LHCN-M2 (cell line): ENCODE measurements around the gene NLRC5. TPM values are rescaled to one million over a fixed set of nuclear protein-coding genes. Genes with fewer than 3 reads are reported as not detected.

ENCODE experiments used
- DNase-seq: peaks from one replicate; pipeline ENCODE4 v3.0.0-alpha.2; 2012; ENCODE audit warnings: low read depth
- total RNA-seq: library from RNA; depleted of rRNA; stranded (reverse); fragments of >200 nt; gene quantifications from 2 replicates; pipeline ENCODE4 v1.2.3, GENCODE V29; 2014

NLRC5 gene
- total RNA-seq, 1 experiment from 2014 or later, result 22.3 TPM

DNA sequence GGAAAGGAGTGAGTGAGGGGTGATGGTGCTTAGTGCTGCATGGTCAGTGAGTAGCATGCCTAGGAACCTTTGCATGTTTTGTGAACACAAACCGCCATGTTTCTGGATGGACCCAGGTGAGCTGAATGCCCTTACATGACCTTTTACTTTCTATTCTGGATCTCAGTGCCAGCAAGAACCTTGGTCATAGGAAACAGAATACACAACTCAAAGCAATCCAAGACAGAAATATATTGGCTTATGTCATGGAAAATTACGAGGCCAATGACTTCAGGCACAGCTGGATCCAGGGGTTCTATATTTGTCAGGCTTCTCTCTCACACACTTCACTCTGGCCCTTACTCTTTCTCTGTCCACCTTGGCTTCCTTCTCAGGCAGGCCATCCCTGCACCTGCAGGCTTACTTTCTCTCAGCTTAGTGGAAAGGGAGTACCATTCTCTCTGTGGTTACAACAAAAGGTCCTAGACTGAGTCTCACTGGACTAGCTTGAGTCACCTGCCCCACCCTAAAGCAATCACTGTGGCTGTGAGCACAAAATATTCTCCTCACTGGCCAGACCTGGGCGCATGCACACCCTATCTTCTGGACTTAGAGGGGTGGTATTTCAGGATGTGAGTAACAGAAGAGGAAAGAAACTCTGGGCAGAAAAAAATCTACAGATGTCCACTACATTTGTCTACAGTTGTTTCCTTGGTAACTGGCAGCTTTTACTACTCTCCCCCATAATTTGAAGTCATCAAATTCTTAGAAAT, 82.7 kb downstream of the NLRC5 start:
- peak; percentile 70 for DNase-seq

GRCh38 chr16:57072616-57073275, 83.4 kb downstream of the NLRC5 start:
- no peak for DNase-seq

DNA sequence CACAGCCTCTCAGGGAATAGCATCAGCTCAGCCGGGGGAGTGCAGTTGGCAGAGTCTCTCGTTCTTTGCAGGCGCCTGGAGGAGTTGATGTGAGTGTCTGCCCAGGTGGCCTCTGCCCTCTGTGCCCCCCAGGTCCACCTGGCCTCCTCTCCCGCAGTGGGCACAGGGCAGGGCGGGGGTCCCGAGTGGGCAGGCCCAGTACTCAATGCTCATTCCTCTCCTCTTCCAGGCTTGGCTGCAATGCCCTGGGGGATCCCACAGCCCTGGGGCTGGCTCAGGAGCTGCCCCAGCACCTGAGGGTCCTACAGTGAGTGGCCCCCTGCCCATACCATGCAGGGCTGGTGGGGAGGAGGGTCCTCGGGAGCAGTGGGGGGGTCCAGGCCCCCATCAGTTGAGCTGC, 88.4 kb downstream of the NLRC5 start:
- no peak for DNase-seq

DNA sequence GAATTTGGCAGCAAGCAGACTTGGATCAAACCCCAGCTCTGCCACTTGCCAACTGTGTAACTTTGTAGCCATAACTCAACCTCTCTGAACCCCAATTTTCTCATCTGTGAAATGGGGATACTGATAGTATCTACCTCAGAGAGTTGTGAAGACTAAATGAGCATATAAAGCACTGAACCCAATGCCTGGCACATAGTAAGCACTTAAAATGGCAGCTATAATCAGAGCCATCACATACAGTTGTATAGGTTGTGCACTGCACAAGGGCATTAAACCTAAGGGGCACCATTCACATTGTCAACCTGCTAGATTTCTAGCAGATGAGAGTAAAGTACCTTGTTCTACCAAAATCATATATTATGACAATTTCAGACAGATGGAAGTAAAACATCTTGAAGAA, 92.4 kb downstream of the NLRC5 start:
- no peak for DNase-seq

DNA sequence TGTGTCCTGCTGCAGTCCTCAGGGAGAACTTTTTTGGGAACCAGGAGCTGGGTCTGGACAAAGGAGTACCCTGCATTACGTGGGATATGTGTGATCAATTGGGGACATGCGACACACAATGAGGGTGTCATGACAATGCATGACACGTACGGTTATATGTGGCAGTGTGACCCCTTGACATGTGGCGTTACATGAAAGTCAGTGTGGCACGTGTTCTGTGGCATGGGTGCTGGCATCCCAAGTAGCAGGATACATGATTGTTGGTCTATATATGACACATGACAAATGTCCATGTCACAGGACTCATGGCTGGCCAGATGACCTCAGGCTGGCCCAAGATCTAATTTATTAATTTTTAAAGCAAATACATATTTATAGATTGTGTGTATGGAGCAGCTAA, 93.3 kb downstream of the NLRC5 start:
- DNase-seq, result no peak

DNA sequence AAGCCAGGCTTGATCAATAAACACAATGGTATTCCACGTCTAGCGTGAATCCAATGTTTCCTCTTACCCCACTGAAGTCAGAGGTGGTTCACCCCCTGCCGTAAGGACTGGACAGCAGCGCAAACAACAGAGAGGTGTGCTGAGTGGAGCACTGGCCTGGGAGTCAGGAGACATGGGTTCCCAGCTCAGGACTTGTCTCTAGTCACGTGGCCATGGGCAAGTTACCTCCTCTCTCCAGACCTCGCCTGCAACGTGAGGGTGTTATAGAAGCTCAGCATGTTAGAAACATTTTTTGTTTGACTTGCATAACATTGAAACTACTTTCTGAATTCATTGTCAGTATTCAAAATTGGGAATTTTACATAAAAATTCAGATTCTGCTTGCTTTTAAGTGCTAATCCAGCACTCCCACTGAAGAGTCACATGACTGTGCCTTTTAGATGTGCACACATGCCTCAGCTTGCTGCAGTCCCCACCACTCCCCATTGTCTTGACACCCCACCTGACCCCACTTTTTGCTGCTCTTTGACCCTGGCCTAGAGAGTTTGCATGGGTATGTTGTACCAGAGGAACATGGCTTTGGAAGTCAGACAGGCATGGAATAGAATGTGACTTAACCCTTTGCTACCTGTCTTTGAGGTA, 94.2 kb downstream of the NLRC5 start:
- DNase-seq, result no peak

GRCh38 chr16:57084257-57084770, 95.0 kb downstream of the NLRC5 start:
- DNase-seq, result peak; percentile 66

- DNase-seq, result no peak
Measured at GRCh38 chr16:57084996-57085395, 95.6 kb downstream of the NLRC5 start.

DNA sequence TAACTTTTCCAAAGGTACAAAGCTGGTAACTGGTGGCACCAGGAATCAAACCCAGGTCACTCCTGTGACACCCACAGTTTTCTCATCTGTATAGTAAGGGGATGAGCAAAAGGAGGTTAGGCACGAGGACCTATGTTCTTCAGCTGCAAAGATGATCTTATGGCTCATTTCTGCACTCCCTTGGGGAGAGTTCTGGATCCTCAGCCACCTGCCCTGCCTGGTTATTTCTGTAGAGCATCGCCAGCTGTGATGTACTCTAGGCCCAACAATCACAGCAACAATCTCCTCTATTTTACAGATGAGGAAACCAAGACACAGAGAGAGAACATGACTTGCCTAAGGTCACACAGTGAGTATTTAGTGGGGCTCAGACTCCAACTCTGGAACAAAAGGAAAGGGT, 97.6 kb downstream of the NLRC5 start:
- no peak for DNase-seq

- no peak for DNase-seq
Measured at GRCh38 chr16:57089406-57089805, 100.0 kb downstream of the NLRC5 start.

DNA sequence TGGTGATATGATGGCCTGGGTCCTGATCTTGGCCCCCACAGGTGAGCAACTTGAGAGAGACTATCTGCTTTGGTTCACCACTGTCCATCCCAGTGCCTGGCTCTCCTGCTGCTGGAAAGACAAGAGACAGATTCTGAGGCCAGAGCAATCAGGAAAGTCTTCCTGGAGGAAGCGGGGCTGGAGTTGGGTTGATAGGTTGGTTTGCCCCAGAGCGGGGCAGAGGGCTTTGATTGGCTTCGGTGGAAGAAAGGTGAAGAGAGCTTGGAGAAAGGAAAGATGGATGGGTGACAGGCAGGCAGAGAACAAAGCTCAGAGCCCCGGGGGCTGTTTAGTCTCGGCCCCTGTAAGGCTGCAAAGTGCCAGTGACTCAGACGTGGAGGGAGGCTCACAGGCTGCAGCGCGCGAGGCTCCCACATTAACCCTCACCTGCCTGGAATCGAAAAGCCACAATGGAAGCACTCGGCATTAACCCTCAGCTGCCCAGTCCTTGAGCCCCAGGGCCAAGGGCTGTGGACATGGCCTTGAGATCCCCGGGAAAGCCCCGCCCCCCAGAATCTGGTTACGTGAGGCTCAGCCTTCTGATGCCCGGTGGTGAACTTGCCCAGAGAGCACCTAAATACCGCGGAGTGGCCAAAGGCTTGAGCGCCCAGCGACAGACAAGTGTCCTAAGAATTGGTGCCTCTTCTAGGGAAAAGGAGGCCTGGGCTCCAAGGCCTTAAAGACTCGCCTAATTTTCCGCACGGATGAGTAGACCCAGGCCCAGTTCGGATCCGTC, 102.0 kb downstream of the NLRC5 start:
- peak; percentile 26 for DNase-seq

DNA sequence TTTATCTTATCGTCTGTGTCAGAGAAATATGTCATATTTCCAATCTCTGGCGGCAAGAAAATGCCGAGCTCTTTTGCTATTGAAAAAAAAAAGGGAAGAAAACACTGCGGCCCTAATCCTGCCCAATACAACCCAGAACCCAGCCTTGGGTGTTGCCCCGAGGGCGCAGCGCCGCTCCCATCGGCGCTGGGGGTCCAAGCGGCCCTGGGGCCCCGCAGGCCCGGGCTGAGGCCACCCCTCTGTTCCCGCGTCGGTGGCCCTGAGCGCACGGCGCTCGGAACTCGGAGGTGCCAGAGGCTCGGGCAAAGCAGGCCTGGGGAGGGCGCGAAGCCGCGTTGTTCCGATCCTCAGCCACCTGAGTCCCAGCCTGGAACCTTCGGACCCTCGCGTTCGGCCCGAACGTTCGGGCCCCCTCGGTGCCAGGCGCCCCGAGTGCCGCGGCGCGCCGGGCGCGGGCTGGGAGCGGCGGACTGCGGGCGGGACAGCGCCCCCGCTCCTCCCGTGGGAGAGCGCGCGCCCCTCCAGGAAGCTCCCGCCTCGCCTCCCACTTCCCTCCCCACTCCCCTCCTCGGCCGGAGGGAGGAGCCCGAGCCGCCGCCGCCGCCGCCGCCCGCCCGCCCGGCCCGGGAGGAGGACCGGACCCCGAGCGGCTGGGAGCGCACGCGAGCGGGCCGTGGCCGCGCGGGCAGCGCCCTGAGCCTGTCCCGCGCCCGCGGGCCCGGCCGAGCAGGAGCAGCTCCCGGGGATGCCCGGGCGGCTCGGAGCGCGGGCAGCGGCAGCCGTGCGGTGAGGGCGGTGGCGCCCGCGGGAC, 102.8 kb downstream of the NLRC5 start, which contains the start of gene CPNE2:
Gene CPNE2, plus strand, starts transcription at position 609 of the 811 bp plus-strand sequence. CDS start 18,160 bp downstream, outside the sequence.
- peak; percentile 37 for DNase-seq

DNA sequence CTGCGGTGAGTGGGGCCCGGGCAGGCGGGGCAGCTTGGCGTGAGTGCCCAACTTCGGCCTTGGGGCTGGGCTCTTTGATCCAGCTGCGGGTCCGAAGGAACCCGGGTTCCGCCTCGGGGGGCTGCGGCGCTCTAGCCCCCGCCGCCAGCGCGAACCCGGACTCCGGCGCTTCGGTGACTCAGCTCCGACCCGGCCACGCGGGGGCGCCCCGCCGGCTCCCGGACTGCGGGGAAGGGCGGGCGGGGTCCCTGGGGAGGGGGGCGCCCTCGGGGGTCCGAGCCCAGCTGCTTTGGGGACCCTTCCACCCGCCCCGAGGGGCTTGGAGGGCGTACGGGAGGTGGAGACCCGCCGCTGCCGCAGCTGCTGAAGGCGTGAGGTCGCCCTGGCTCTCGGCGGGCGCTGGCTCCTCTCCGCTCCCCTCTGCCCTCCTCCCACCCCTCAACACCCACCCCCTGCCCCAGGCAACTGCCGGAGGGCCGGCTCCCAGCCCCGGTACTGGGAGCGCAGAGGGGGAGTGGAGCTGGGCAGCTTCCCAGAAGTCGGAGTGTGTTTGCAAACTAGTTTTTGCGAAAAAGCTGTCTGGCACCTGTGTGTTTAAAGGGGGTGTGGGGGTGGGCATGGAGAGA, 103.5 kb downstream of the NLRC5 start:
- DNase-seq, result no peak

- no peak for DNase-seq
Measured at GRCh38 chr16:57093666-57094564, 104.6 kb downstream of the NLRC5 start.

DNA sequence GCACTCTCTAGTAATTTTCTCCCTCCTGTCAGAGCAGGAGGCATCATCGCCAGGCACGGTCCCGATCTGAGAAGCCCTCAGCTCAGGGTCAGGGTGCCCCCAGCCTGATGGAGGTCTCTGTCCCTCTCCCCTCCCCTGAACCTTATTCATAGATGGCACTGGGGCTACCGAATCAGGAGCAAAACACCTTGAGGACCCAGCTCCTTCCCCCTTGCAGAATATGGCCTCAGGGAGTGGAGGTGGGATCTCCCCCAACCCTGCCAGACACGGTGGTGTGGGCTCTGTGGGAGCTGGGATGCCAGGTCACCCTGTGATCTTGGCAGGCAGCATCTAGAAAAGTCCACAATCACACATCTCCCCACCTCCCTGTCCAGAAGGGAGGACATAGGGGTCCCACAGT, 105.6 kb downstream of the NLRC5 start:
- no peak for DNase-seq

- no peak for DNase-seq
Measured at GRCh38 chr16:57096192-57096591, 106.8 kb downstream of the NLRC5 start.

DNA sequence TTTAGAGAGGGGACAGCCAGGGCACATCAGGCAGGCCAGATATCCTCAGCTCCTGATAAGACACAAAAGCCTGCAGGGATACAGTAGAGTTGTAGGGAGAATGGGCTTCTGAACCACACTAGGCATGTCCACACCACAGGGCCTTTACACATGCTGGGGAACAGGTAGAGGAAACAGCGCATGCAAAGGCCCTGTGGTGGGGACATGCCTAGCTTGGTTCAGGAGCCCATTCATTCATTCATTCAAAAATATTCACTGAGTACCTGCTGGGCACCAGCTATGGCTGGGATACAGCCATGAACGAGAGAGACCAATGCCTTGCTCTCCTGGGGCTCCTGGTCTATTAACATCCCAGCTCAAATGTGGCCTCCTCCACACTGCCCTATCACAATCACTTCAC, 107.4 kb downstream of the NLRC5 start:
- no peak for DNase-seq

DNA sequence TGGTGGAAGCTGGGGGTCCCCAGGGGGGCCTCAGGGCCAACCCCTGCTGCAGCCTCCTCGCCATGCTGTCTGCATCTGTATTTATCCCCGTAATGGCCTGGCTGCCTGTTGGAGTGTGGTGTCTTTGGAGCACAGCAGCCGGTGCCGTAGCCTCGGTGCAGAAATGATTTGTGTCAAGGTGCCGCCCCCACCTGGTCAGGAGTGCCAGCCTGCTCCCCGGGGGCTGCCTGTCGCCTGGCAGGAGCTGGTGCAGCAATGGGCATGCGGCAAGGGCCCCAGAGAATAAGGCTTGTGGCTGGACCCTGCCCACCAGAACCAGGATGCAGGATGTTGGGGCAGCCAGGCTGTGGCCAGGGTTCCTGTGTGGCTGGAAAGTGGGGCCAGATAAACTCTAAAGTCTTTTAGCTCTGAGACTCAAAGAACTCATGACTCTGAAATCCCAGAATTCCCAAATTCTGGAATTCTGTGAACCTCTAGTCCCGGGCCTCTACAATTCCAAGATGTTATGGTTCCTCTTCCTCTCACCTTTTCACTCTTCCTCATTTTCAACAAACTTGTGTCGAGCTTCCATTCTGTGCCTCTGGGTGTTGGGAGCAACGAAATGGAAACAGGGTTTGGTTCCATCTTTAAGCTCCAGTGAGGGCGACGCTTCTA, 109.0 kb downstream of the NLRC5 start:
- no peak for DNase-seq

DNA sequence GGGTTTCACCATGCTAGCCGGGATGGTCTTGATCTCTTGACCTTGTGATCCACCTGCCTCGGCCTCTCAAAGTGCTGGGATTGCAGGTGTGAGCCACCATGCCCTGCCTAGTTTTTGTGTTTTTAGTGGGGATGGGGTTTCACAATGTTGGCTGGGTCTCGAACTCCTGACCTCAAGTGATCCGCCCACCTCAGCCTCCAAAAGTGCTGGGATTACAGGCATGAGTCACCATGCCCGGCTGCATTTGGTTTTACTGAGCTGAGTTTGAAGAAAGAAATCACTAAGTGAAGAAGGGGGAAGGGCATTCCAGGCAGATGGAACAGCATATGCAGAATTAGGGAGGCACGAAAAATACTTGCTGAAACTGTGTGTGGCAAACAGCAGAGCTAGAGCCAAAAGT, 110.6 kb downstream of the NLRC5 start:
- peak; percentile 46 for DNase-seq
